Cortex of kidney (tissue), 1 donor: Measurements from ENCODE around the gene PRMT6.
"Not testable (repeated sequence)": the region's sequence is repeated elsewhere in the genome, so short reads cannot be mapped to it uniquely, and the experiment has no call there.

Experiments
- DNase-seq: peaks from one replicate; lab custom pipeline; 2025; lab: John Stamatoyannopoulos, UW

Gene PRMT6

DNA sequence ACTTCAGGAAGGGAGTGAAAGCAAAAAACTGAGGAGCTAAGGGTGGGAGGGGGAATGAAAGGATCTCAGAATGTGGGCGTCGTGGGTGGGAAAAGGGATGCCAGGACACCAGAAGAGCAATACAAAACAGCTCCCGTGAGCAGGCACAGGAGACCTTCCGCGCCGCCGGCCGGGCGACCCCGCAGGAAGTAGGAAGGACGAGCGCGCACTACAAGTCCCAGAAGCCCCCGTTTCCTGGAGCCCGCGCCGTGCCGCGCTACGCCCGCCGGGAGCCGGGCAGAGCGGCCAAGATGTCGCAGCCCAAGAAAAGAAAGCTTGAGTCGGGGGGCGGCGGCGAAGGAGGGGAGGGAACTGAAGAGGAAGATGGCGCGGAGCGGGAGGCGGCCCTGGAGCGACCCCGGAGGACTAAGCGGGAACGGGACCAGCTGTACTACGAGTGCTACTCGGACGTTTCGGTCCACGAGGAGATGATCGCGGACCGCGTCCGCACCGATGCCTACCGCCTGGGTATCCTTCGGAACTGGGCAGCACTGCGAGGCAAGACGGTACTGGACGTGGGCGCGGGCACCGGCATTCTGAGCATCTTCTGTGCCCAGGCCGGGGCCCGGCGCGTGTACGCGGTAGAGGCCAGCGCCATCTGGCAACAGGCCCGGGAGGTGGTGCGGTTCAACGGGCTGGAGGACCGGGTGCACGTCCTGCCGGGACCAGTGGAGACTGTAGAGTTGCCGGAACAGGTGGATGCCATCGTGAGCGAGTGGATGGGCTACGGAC, at the start of gene PRMT6:
TSS of gene PRMT6 (plus strand) at position 249 of the 771 bp plus-strand sequence. CDS start at position 291, 42 bp downstream.
- peak; percentile 11 for DNase-seq

DNA sequence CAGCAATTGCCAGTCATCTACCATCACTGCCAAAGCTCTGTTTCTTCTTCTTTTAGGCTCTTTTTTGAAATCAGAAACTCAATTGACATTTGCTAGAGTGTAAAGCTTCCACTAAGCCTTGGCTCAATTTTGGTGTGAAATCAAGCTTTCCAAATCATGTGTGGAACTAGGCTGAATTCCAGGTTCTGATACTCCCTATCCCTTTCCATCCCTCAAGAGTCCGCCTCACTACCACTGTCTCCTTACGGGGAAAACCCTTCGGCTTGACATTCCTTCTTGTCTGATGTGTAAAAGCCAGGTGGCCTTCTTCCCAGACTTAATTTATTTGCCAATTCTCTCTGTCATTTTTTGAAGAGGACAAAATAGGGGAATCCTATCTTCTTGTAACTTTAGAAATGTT, 47.2 kb upstream of the PRMT6 start:
- no peak for DNase-seq

DNA sequence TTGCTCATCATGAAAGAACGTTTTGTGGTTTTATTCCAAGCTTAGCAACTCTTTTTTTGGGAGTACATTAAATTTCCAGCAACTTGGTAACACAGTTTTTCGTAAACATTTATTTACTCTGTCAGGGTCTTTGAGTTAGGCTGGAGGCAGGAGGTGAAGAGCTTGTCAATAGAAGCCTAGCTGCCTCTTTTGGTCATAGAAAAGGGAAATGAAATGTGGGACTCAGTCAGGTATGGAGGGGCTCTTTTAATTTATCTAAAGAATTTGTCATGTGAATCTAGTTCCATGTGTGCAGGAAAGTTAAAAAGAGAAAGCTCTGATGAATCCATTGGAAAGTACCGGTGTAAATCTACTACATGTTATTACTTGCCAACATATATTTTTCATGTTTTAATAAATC, 45.9 kb upstream of the PRMT6 start:
- DNase-seq, result no peak

DNA sequence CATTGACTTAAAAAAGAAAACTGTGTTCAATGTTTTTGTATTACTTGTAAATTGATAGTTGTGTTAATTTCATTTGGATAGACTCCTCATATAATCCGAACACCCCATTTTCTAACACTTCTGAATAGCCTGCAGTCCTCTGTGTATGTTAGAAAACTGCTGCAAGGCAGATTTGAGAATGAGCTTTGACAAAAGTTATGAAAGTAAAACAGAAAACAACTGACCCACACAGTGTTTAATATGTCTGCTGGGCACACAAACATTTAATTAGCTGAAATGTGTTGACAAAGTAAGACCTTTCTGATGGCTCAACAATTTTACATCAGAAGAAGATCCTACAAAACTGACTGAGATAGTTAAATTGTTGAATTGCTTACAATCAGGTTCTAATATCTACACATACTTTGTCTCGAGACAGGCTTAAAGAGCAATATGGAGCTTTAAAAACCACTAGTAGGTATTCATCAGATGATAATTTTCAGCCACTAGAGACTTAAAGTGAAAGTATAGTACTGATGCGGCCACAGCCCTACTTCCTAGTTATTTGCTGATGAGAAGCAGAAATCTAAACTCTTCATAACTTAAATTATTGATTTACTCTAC, 40.0 kb upstream of the PRMT6 start:
- no peak for DNase-seq

DNA sequence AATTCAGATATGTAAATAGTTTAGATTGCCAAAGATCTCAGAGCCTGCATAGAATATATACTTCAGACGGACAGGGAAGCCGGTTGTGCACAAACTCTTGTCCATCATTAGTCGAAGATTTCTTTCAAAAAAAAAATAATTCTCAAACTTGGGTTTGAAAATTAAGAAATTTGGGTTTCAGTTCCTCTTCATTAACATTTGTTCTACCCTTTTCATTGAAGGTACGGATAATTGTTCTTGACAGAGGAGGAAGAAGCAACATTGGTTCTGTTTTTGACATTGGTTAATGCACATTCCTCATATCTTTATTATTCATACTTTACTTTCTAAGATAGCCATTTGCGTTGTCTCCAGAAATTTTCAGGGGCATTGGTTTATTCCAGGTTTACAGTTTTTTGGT, 38.0 kb upstream of the PRMT6 start:
- DNase-seq, result no peak

DNA sequence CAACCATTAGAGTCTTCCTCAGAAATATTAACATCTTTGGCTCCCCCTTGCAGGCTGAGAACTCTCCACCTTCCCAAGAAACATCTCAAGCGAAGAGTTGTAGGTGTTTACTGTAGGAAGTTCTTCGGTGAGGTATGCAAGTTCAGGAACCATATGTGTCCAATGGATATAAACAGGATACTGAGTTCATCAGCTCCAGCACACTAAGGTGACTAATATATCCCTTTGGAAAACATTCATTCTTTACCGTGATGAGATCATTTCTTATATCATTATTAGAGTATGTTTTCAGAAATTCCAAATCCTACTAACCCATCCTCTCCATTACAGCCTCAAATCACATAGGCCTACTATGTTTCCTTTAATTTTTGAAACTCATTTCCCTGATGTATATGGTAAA, 37.3 kb upstream of the PRMT6 start:
- DNase-seq, result no peak

DNA sequence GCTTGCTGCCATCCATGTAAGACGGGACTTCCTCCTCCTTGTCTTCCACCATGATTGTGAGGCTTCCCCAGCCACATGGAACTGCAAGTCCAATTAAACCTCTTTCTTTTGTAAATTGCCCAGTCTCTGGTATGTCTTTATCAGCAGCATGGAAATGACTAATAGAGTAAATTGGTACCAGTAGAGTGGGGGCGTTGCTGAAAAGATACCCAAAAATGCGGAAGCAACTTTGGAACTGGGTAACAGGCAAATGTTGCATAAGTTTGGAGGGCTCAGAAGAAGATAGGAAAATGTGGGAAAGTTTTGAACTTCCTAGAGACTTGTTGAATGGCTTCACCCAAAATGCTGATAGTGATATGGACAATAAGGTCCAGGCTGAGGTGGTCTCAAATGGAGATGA, 17.6 kb upstream of the PRMT6 start:
- not testable (repeated sequence) for DNase-seq

DNA sequence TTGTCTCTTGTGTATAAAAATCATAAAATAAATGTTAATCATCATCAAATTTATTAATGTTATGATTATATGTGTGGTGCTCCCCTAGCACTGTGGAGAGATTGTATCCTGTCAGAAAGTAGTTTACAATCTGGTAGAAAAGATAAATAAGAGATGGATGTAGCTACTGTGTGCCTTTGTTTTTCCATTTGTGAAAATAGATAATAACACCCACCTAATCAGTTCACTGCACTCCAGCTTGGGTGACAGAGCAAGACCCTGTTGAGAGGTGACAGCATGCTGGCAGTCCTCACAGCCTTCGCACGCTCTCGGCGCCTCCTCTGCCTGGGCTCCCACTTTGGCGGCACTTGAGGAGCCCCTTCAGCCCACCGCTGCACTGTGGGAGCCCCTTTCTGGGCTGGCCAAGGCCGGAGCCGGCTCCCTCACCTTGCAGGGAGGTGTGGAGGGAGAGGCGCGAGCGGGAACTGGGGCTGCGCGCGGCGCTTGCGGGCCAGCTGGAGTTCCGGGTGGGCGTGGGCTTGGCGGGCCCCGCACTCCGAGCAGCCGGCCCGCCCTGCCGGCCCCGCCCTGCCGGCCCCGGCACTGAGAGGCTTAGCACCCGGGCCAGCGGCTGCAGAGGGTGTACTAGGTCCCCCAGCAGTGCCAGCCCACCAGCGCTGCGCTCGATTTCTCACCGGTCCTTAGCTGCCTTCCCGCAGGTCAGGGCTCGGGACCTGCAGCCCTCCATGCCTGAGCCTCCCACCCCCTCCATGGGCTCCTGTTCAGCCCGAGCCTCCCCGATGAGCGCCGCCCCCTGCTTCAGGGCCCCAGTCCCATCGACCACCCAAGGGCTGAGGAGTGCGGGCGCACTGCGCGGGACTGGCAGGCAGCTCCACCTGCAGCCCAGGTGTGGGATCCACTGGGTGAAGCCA, 11.9 kb upstream of the PRMT6 start:
- DNase-seq, result not testable (repeated sequence)

DNA sequence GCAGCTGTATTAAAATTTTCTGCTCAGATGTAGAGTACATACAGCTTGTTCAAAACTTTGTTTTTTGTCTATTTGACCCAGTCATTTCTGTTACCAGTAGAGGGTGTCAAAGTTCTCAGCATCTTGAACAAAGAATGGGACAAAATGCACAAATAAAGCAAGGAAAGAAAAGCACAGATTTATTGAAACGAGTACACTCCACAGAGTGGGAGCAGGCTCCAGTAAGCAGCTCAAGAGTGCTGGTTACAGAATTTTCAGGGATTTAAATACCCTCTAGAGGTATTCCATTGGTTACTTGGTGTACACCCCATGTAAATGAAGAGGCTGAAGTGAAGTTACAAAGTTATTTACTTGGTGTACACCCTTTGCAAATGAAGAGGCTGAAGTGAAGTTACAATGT, 8.9 kb upstream of the PRMT6 start:
- DNase-seq, result no peak

DNA sequence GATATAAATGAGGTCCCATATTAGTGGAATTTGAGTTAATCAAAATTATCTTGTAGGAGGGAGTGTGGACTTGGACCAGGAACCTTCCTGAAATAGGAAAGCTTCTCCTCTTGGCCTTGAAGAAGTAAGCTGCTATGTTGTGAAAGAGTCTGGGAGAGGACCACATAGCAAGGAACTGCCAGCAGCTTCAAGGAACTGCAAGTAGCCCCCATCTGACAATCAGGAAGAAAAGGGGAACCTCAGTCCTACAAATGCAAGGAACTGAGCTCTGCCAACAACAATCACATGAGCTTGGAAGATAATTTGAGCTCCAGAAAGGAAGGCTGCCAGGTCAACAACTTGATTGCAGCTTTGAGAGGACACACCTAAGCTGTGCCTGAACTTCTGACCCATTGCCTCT, 8.2 kb upstream of the PRMT6 start:
- no peak for DNase-seq

DNA sequence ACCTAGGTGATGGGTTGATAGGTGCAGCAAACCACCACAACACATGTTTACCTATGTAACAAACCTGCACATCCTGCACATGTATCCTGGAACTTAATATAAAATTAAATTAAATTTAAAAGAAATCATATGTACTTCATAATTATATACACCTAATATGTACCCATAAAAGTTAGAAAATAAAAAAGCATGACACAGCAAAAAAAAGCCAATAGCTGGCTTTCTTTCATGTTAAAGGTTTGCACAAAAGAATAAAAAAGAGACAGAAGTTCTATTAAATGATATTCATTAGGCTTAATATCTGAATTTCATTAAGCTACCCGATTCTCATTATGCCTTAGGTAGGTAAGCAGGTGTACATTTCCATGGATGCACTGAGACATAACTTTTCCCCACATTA, 5.2 kb upstream of the PRMT6 start:
- no peak for DNase-seq

DNA sequence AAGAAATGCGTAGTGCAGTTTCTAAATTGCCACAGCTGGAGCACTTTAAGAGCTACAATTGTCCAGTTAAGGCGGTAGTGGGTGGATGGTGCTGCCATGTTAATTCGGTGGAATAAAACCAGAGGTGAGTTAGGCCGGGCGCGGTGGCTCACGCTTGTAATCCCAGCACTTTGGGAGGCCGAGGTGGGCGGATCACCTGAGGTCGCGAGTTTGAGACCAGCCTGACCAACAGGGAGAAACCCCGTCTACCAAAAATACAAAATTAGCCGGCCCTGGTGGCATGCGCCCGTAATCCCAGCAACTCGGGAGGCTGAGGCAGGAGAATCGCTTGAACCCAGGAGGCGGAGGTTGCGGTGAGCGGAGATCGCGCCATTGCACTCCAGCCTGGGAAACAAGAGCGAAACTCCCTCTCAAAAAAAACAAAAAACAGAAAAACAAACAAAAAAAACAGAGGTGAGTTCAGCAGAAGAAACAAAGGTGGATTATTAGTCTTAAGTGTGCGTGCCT, 502 bp upstream of the PRMT6 start:
- not testable (repeated sequence) for DNase-seq

DNA sequence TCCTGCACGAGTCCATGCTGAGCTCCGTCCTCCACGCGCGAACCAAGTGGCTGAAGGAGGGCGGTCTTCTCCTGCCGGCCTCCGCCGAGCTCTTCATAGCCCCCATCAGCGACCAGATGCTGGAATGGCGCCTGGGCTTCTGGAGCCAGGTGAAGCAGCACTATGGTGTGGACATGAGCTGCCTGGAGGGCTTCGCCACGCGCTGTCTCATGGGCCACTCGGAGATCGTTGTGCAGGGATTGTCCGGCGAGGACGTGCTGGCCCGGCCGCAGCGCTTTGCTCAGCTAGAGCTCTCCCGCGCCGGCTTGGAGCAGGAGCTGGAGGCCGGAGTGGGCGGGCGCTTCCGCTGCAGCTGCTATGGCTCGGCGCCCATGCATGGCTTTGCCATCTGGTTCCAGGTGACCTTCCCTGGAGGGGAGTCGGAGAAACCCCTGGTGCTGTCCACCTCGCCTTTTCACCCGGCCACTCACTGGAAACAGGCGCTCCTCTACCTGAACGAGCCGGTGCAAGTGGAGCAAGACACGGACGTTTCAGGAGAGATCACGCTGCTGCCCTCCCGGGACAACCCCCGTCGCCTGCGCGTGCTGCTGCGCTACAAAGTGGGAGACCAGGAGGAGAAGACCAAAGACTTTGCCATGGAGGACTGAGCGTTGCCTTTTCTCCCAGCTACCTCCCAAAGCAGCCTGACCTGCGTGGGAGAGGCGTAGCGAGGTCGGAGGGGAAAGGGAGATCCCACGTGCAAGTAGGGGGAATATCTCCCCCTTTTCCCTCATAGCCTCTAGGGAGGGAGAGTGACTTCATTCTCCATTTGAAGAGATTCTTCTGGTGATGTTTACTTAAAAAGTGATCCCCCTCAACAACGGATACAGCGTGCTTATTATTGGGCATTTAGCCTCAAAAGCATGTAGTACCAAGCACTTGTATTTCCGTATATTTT, 991 bp downstream of the PRMT6 start:
- DNase-seq, result peak; percentile 27

DNA sequence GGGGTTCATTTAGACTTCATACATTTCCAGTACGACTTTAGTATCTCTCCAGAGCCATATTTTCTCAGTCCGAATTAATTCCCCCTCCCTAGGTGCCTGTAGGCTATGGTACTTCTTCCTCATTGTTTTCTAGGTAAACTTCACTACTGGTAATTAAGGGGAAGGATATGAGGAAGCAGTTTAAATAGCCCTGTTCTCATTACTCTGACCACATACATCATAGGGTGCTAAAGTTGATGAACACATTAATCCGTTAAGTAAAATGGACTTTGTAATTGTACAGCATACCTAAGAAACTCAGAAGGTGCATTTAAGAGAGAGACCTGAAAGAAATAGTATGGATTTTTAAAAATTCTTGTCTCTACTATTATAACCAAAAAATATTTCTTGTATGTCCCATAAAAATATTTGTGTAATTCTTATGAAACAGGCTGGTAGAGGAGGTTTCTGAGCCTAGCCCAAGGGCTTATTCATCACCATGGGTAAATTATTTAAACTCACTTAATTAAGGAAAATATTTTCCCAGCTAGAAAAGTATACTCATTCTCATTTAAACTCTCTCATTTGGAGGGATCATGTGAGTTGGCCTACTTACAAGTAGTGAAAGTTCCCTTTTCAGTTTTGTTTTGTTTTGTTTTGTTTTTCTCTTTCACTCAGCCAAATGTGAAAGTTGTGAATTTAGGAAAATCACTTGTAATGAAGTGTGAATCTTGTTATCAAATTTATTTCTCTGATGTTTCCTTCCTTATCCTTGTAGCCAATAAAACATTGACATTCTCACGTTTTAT, 2.0 kb downstream of the PRMT6 start:
- no peak for DNase-seq

DNA sequence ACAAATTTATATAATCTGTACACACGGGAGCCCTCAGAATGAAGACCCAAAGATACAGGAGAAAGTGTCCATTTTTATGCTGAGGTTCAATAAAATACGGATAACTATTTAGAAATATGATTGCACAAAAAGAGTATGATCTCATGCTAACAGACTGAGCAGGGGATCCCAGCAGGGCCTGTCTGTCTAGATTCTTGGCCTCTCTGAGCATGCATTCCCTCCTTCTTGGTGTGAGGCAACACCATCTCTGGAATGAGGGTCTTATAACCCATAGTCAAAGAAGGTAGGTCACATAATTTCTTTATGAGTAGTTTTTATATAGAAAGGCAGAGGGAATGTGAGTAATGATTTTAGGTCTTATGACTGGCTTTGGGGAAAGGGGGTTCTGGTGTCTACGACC, 5.4 kb downstream of the PRMT6 start:
- DNase-seq, result no peak

DNA sequence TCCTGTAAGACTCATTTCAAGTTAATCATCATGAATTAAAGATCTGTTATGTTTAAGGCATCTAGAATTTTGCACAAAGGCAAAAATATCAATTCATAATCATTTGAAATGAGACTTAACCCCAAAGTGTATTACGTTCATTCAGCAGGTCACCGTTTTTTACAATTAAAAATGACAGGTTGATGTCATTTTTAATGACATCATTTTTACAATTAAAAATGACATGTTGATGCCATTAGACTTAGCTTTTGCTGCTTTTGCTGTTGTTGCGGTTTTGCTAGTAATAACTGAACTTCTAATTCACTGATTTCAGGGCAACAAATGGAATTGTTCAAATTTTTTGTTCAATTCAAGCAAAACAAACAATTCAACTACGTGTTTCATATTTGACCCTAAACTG, 17.0 kb downstream of the PRMT6 start:
- no peak for DNase-seq

DNA sequence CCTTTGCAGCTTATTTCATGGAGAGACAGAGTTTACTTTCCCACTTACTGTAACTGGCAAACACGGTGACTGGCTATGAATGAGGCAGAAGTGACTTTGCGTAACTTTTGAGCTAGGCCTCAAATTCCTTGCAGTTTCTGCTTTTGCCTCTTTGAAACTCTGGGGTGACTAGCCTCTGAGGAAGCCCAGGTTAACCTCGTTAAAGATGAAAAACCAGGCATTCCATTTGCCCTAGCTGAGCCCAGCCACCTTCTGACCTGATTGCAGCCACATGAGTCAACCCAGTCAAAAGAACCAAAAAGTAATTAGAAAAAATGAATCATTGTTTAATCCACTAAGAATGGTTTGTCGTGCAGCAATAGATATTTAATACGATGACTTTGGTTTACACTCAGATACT, 20.4 kb downstream of the PRMT6 start:
- DNase-seq, result no peak

DNA sequence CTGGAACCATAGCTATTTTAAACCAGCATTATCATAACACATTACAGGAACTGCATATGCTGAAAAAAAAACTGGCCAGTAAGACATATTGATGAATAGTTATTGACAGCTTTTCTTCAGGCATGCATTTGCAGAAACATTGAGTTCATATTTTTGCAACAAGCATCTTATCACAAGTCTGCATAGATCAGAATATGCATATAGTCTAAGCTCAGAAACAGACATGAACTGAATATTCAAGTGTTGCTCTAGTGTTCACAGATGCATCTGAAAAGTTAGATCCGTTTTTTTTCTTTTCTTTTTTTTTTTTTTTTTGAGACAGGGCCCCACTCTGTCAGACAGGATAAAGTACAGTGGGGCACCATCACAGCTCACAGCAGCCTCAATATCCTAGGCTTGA, 22.8 kb downstream of the PRMT6 start:
- no peak for DNase-seq

DNA sequence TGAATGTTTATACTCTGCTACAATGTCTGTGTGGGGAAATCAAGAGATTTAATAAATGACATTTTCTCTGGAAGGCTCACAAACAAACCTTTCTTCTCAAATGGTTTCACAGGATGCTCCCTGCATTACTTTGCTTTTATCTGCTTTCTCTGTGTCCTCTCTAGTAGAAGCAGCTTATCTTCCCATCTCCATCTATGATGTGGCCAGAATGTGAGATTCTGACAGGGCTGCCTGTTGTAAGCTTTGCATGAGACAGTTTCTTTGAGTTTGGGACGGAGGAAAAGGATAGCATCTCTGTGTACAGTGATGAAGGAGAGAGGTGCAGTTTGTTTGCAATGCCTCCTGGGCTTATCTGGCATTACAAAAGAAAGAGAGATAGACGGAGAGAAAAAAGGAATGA, 24.6 kb downstream of the PRMT6 start:
- DNase-seq, result no peak

DNA sequence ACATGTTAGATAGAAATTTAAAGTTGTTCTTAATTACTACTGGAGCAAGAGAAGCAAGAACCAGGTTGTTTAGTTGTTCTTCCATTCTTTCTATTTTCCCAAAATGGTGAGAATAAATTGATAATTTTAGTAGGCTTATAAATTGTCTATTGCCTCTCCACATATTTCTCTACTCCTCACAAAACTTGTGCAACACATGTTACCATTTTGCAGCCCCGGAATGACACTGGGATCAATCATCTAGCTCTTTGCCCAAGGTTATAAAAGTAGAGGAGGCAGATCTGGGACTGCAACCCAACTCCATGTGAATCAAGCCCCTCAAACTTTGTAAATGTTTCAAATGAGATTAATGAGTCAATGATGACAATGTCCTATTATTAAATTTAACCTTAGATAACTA, 34.9 kb downstream of the PRMT6 start:
- DNase-seq, result no peak

DNA sequence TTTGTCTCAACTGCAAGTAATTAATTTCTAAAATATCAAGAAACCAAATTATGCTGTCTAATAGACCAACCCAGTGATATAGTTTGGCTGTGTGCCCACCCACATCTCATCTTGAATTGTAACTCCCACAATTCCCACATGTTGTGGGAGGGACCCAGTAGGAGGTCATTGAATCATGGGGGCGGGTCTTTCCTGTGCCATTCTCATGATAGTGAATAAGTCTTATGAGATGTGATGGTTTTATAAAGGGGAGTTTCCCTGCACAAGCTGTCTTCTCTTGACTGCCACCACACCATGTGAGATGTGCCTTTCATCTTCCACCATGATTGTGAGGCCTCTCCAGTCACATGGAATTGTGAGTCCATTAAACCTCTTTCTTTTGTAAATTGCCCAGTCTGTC, 36.9 kb downstream of the PRMT6 start:
- not testable (repeated sequence) for DNase-seq
